IMR-90 (cell line): ENCODE data around the gene VIT. TPM values are rescaled to one million over a fixed set of nuclear protein-coding genes. Genes with fewer than 3 reads are reported as not detected.

Experiments
- ATAC-seq: fragments of 200-7000 bp; cut with Tn5 transposase; 2 replicates; pipeline ENCODE4 v1.9.1; 2020; ENCODE audit warnings: low read depth, mild to moderate bottlenecking, moderate library complexity
- BruUV-seq: library from RNA; stranded (reverse); fragments of 400-500 nt; replicated peaks from 2 replicates; lab custom pipeline; 2021; lab: Mats Ljungman, UMichigan
- CTCF ChIA-PET: fragments of 300-600 bp; formaldehyde crosslinking; extraction: SDS; loops from one replicate; lab custom pipeline; 2021; ENCODE audit warnings: antibody characterized with exemption; lab: Yijun Ruan, JAX
- POLR2A ChIA-PET: fragments of 300-600 bp; sonication (Branson Sonifier 250); formaldehyde crosslinking; loops from one replicate; lab custom pipeline; 2022; ENCODE audit warnings: antibody characterized with exemption; ENCODE audit not compliant: unreplicated experiment; lab: Charles Lee
- DNase-seq: peaks from one replicate; pipeline ENCODE4 v3.0.0; 2013
- H2AFZ ChIP-seq: replicated peaks from 2 replicates; pipeline ENCODE3; 2013; ENCODE audit warnings: low read length, mild to moderate bottlenecking; ENCODE audit not compliant: poor library complexity
- H2AK5ac ChIP-seq: 2 replicates; pipeline ENCODE4 v1.6.1; 2013; ENCODE audit warnings: low read depth, low read length, inconsistent platforms
- H2AK9ac ChIP-seq: replicated peaks from 2 replicates; pipeline ENCODE3; 2013; ENCODE audit warnings: mild to moderate bottlenecking, low read depth, low read length, moderate library complexity; ENCODE audit not compliant: poor library complexity
- H2BK120ac ChIP-seq: 2 replicates; pipeline ENCODE4 v1.6.1; 2013; ENCODE audit warnings: low read depth, low read length, inconsistent platforms
- H2BK15ac ChIP-seq: 3 replicates; pipeline ENCODE4 v1.6.1; 2013; ENCODE audit warnings: low read depth, low read length, inconsistent platforms
- H2BK20ac ChIP-seq: 2 replicates; pipeline ENCODE4 v1.6.1; 2013; ENCODE audit warnings: low read depth, mild to moderate bottlenecking, inconsistent platforms, low read length, moderate library complexity
- H2BK5ac ChIP-seq: 2 replicates; pipeline ENCODE4 v1.6.1; 2013; ENCODE audit warnings: mild to moderate bottlenecking, low read depth, low read length, inconsistent platforms; ENCODE audit not compliant: poor library complexity, severe bottlenecking
- H3K14ac ChIP-seq: replicated peaks from 2 replicates; pipeline ENCODE4 v1.6.1; 2013; ENCODE audit warnings: low read depth, low read length, inconsistent platforms
- H3K18ac ChIP-seq: 2 replicates; pipeline ENCODE4 v1.6.1; 2013; ENCODE audit warnings: low read depth, low read length, control low read depth
- H3K23ac ChIP-seq: 2 replicates; pipeline ENCODE4 v1.6.1; 2013; ENCODE audit warnings: low read depth, low read length, inconsistent platforms
- H3K27ac ChIP-seq: 2 replicates; pipeline ENCODE4 v1.5.1; 2013; ENCODE audit warnings: mild to moderate bottlenecking, control low read depth, low read length; ENCODE audit not compliant: insufficient read depth
- H3K27me3 ChIP-seq: 2 replicates; pipeline ENCODE4 v1.6.1; 2013; ENCODE audit warnings: low read length; ENCODE audit not compliant: control insufficient read depth, insufficient read depth
- H3K36me3 ChIP-seq: 2 replicates; pipeline ENCODE4 v1.6.1; 2013; ENCODE audit warnings: low read length, mixed read lengths; ENCODE audit not compliant: control insufficient read depth, insufficient read depth
- H3K4ac ChIP-seq: 2 replicates; pipeline ENCODE4 v1.6.1; 2013; ENCODE audit warnings: low read depth, low read length, inconsistent platforms
- H3K4me1 ChIP-seq: 2 replicates; pipeline ENCODE4 v1.6.1; 2013; ENCODE audit warnings: low read length, mixed read lengths; ENCODE audit not compliant: control insufficient read depth, insufficient read depth
- H3K4me2 ChIP-seq: 2 replicates; pipeline ENCODE4 v1.6.1; 2013; ENCODE audit warnings: low read depth, mild to moderate bottlenecking, control low read depth, low read length, moderate library complexity
- H3K4me3 ChIP-seq: 2 replicates; pipeline ENCODE4 v1.5.1; 2013; ENCODE audit warnings: low read depth, mild to moderate bottlenecking, control low read depth, low read length, moderate library complexity; ENCODE audit not compliant: insufficient read depth
- H3K56ac ChIP-seq: 2 replicates; pipeline ENCODE4 v1.6.1; 2013; ENCODE audit warnings: low read length, inconsistent platforms; ENCODE audit not compliant: insufficient read depth; ENCODE audit errors: extremely low read depth
- H3K79me1 ChIP-seq, 2 experiments: 2 replicates each; pipeline ENCODE4 v1.6.1; 2013; ENCODE audit warnings: low read length in 2 of 2, inconsistent platforms in 1 of 2, low read depth in 1 of 2
- H3K9ac ChIP-seq: 2 replicates; pipeline ENCODE4 v1.6.1; 2013; ENCODE audit warnings: low read depth, low read length, control low read depth
- H3K9me1 ChIP-seq: 2 replicates; pipeline ENCODE4 v1.6.1; 2013; ENCODE audit warnings: low read length, inconsistent platforms; ENCODE audit not compliant: insufficient read depth
- H3K9me3 ChIP-seq: 2 replicates; pipeline ENCODE4 v1.6.1; 2013; ENCODE audit warnings: low read length; ENCODE audit not compliant: control insufficient read depth, insufficient read depth
- H4K20me1 ChIP-seq: 2 replicates; pipeline ENCODE4 v1.6.1; 2013; ENCODE audit warnings: low read length, inconsistent platforms; ENCODE audit not compliant: insufficient read depth
- H4K5ac ChIP-seq: 2 replicates; pipeline ENCODE4 v1.6.1; 2013; ENCODE audit warnings: mild to moderate bottlenecking, low read depth, low read length, control low read depth
- H4K8ac ChIP-seq, 2 experiments: 2 replicates each; pipeline ENCODE4 v1.6.1; 2013; ENCODE audit warnings: low read depth in 2 of 2, low read length in 2 of 2, control low read depth in 1 of 2, inconsistent platforms in 1 of 2
- H4K91ac ChIP-seq: 2 replicates; pipeline ENCODE4 v1.6.1; 2013; ENCODE audit warnings: low read depth, low read length, inconsistent platforms; ENCODE audit not compliant: insufficient read depth
- FOS ChIP-seq: fragments of 150-350 bp; IDR thresholded peaks from 2 replicates; pipeline ENCODE4 v1.6.1; 2016; ENCODE audit warnings: low read depth, low read length
- MAFK ChIP-seq: IDR thresholded peaks from 2 replicates; pipeline ENCODE4 v1.6.1; 2012; ENCODE audit warnings: low read depth, low read length, improper control_type of control experiment
- WGBS, 2 experiments: methylation state at CpG; one replicate each; pipeline versions ENCODE4 v1.1.5 to v1.1.7; 2013; ENCODE audit warnings: missing lambda C conversion rate in 2 of 2; ENCODE audit not compliant: insufficient read length in 1 of 2; ENCODE audit errors: extremely low coverage in 2 of 2; 5-methylcytosine and 5-hydroxymethylcytosine counted together
- dilution Hi-C: fragments of 300-500 bp; cut with HindIII; formaldehyde crosslinking; loops from one replicate; pipeline ENCODE4 v1.14.3; 2018; ENCODE audit warnings: low sequenced_read_pairs; ENCODE audit not compliant: unreplicated experiment
- in situ Hi-C: fragments of 300-500 bp; cut with MboI; formaldehyde crosslinking; loops from 3 replicates; pipeline ENCODE4 v1.14.3; 2019; ENCODE audit warnings: low sequenced_read_pairs, inconsistent platforms, mixed read lengths
- intact Hi-C: fragments of 100-400 bp; cut with micrococcal nuclease; formaldehyde crosslinking; loops from 2 replicates; pipeline ENCODE4 v1.10.0; 2022
- polyA plus RNA-seq, 3 experiments: library from polyadenylated mRNA; depleted of rRNA; stranded (reverse); fragments of >200 nt; gene quantifications; 2 replicates each; pipeline ENCODE4 v1.2.3, GENCODE V29; 2012; ENCODE audit warnings: low replicate concordance in 1 of 3
- total RNA-seq: library from RNA; depleted of rRNA; stranded (reverse); fragments of >200 nt; gene quantifications from 2 replicates; pipeline ENCODE4 v1.2.3, GENCODE V29; 2012

VIT gene
- total and polyA plus RNA-seq, 2 of the 4 experiments (the other 2 are of a cell fraction) = under 0.01 TPM; not detected in 1

GRCh38 chr2:36692121-36692520, 4.4 kb upstream of the VIT start:
- no peak overlapping the region for H3K4me2 ChIP-seq
- no peak overlapping the region for H2BK20ac ChIP-seq
- no peak overlapping the region for H4K5ac ChIP-seq
- no peak overlapping the region for H2AK9ac ChIP-seq
- no peak overlapping the region for H3K9ac ChIP-seq
- H4K20me1 ChIP-seq = no peaks in the 10 kb centered on the region
- intact Hi-C loops (no loop called here), dilution Hi-C loops (no loop called here), in situ Hi-C loops (no loop called here)
- H3K9me1 ChIP-seq = no peaks in the 10 kb centered on the region
- H3K27ac ChIP-seq = no peak overlapping the region
- no peak overlapping the region for H2BK15ac ChIP-seq
- POLR2A ChIA-PET = no interaction called here
- no peak overlapping the region for H2AFZ ChIP-seq
- no peaks in the 10 kb centered on the region for H3K79me1 ChIP-seq
- H3K18ac ChIP-seq = no peak overlapping the region
- H3K9me3 ChIP-seq = no peaks in the 10 kb centered on the region
- TF ChIP-seq FOS = no peak
- TF ChIP-seq MAFK = peak; percentile 60
- no CpG with 5 or more reads among the region's 2 CpGs for WGBS, 2 experiments
- H2BK5ac ChIP-seq = no peak overlapping the region
- no peak overlapping the region for H3K56ac ChIP-seq
- H3K36me3 ChIP-seq = no peaks in the 10 kb centered on the region
- BruUV-seq = no TSS peak
- no peak overlapping the region for H4K8ac ChIP-seq
- no peak for ATAC-seq
- H2BK120ac ChIP-seq = no peak overlapping the region
- H3K23ac ChIP-seq = no peak overlapping the region
- CTCF ChIA-PET = interaction anchor here (1.3 kb wide), 1 partner anchor 12 kb away, joined by 3 read pairs; no protein-coding TSS in a partner anchor
- H3K4me3 ChIP-seq = no peak overlapping the region
- no peaks in the 10 kb centered on the region for H3K27me3 ChIP-seq
- H3K4me1 ChIP-seq = peaks cover 2% of the 10 kb centered on the region; the same call in 1 of the 2 replicates
- no peak overlapping the region for H4K91ac ChIP-seq
- no peak overlapping the region for H3K4ac ChIP-seq
- no peak for DNase-seq
- H2AK5ac ChIP-seq = no peak overlapping the region
- no peak overlapping the region for H3K14ac ChIP-seq
